GM12864 (cell line): ENCODE measurements around the gene FLOT1.
"Not testable (repeated sequence)": the region's sequence is repeated elsewhere in the genome, so short reads cannot be mapped to it uniquely, and the experiment has no call there.

Experiments used
- DNase-seq: peaks from one replicate; pipeline ENCODE4 v3.0.0-alpha.2; 2011; ENCODE audit warnings: low read depth
- H3K4me3 ChIP-seq: 2 replicates; pipeline ENCODE4 v1.5.1; 2011; ENCODE audit warnings: mild to moderate bottlenecking, low read depth, low read length, control low read depth
- TF ChIP-seq, protein P1 (sequence below): IDR thresholded peaks from 2 replicates; pipeline ENCODE4 v1.5.1; 2011; ENCODE audit warnings: low read depth, mild to moderate bottlenecking, moderate library complexity, low read length, control low read depth, inconsistent platforms; ENCODE audit errors: missing control alignments

The FLOT1 gene

GRCh38 chr6:30719791-30720737 is 22.4 kb downstream of the FLOT1 start, which contains the start of gene TUBB:
Gene TUBB, plus strand, starts transcription at chr6:30720352. Its CDS starts 155 bp downstream, at chr6:30720507.
- H3K4me3 ChIP-seq, result peak within 1 kb of the TSS; percentile 81
- peak; percentile 95 for DNase-seq
- TF ChIP-seq, protein P1, sequence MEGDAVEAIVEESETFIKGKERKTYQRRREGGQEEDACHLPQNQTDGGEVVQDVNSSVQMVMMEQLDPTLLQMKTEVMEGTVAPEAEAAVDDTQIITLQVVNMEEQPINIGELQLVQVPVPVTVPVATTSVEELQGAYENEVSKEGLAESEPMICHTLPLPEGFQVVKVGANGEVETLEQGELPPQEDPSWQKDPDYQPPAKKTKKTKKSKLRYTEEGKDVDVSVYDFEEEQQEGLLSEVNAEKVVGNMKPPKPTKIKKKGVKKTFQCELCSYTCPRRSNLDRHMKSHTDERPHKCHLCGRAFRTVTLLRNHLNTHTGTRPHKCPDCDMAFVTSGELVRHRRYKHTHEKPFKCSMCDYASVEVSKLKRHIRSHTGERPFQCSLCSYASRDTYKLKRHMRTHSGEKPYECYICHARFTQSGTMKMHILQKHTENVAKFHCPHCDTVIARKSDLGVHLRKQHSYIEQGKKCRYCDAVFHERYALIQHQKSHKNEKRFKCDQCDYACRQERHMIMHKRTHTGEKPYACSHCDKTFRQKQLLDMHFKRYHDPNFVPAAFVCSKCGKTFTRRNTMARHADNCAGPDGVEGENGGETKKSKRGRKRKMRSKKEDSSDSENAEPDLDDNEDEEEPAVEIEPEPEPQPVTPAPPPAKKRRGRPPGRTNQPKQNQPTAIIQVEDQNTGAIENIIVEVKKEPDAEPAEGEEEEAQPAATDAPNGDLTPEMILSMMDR, result peak; percentile 9

DNA sequence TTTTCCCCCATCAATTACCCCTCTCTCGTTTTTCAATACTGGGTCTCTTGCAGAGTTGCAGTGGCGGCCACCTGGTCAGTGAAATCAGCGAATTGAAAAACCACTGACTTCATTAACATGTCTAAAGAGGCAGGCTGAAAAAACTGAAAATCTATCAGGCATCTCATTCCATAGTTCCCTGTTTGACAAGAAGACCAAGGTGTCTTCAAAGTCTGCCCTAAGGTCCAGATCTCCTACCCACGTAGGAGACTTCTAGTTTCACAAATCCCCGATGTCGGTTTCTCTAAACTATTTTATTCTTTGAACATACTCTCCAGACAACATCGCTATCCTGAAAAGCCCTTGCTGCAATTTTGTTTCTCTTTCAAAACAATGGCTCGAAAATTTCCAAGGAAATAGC is 23.1 kb downstream of the FLOT1 start:
- TF ChIP-seq, protein P1, result no peak
- peak overlapping the region; percentile 81 for H3K4me3 ChIP-seq
- DNase-seq, result no peak

DNA sequence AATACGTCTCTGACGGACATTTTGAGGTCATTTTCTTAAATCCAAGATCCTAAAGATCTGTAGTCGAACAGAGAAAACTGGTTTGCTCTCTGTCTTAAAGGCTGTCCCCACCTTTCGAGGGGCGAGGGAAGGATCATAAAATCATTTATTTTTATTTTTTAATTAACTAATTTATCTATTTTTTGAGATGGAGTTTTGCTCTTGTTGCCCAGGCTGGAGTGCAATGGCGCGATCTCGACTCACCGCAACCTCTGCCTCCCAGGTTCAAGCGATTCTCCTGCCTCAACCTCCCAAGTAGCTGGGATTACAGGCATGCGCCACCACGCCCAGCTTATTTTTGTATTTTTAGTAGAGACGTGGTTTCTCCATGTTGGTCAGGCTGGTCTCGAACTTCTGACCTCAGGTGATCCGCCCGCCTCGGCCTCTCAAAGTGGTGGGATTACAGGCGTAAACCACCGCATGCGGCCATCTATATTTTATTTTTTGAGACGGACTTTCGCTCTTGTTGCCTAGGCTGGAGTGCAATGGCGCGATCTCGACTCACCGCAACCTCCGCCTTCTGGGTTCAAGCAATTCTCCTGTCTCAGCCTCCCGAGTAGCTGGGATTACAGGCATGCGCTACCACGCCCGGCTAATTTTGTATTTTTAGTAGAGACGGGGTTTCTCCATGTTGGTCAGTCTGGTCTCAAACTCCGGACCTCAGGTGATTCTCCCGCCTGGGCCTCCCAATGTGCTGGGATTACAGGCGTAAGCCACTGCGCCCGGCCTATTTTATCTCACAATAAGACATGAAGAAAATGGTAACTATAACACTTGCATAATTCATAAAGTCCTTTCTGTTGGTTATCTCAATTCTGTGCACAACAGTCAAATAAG is 24.4 kb downstream of the FLOT1 start:
- H3K4me3 ChIP-seq, result peak overlapping the region; percentile 81

DNA sequence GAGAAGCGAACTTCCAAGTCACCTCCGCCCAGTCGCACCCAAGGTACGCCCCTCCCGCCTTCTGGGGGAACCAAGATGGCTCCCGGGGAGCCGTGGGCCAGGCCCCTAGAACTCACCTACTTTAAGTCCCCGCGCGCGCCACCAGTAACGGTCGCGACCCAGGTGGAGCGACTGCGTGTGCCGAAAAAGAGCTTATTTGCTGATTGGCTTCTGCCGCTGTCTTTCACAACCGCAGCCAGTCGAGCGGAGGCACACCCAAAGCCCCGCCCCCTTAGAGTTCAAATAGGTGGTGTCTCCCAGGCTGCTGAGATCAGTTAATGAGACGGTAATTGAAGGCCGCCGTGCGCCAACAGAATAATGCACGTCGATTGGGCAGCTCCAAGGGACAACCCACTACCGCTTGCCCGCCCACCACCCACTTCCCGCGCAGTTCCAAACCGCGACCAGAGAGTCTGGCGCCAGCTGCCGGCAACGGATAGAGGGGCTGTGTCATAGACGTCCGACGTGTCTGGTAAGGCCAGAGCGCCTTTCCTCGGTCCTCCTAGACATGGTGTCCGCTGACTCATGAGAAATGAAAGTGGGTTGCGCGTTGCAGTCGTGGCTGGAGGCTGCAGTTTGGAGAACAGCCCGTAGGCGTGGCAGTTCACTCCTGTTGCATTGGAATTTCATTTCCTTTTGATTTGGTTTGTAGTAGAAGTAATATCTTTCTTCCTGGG is 25.2 kb downstream of the FLOT1 start, which contains the start of gene MDC1:
Gene MDC1 (minus strand): TSS at position 153 of the 716 bp plus-strand sequence. CDS start 2,106 bp downstream, outside the sequence.
- peak; percentile 100 for DNase-seq
- peak within 1 kb of the TSS; percentile 90 for H3K4me3 ChIP-seq

More for the DNA sequence above, 24.4 kb downstream of the FLOT1 start:
- not testable (repeated sequence) for DNase-seq

DNA sequence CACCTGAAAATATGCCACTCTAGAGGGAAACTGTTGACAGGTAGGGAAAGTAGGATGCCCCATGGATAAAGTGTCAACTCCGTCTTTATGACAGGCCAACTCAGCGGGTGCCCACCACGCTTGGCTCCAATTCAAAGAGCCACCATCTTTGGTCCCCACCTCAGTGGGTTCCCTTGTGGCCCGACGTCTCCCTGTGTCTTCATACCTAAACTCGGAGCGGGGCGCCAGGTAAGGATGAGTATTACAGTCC is 25.7 kb downstream of the FLOT1 start:
- peak overlapping the region; percentile 90 for H3K4me3 ChIP-seq
- TF ChIP-seq, protein P1, result no peak
- no peak for DNase-seq

More for the DNA sequence above, 25.2 kb downstream of the FLOT1 start, which contains the start of gene MDC1:
- TF ChIP-seq, protein P1, result peak; percentile 27

- no peak overlapping the region for H3K4me3 ChIP-seq
- TF ChIP-seq, protein P1, result no peak
- DNase-seq, result no peak
Observed at GRCh38 chr6:30714263-30714662, 28.2 kb downstream of the FLOT1 start.
